Measurements from ENCODE around the gene GALNS.
A peak's percentile ranks its signal among the peaks of the same experiment; 100 is the strongest.
"Not testable (repeated sequence)": the region's sequence is repeated elsewhere in the genome, so short reads cannot be mapped to it uniquely, and the experiment has no call there.

The GALNS gene

DNA sequence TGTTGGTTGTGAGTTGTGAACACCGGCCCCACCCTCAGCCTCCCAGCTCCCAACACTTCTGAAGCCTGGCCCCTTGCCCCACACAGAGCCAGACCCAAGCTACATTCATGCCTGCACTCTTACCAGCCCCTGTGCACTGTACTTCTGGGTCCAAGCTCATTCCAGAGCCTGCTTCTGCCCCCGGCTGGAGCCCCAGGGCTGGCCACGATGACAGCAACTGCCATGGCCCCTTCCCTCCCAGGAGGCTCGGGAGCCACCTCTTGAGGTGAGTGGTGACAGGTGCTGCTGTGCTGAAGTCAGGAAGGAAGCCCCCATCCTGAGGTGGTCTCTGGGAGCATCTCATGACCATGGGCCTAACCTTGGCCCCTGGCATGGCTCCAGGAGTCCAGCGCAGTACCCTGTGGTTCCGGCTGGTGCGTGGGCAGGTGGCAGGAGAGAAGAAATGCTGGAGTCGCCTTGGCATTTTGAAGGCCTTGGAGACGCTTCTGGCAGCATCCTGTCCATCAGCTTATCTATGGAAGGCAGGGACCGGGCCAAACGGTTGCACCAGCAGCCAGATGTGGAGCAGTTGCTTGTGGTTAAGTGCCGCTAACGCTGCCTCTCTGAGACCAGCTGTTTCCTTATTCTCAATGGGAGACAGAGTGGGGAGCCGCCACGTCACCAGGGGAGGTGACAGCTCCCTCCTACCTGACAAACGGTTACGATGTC, 57.0 kb downstream of the GALNS start:
- DNase-seq: no peak

DNA sequence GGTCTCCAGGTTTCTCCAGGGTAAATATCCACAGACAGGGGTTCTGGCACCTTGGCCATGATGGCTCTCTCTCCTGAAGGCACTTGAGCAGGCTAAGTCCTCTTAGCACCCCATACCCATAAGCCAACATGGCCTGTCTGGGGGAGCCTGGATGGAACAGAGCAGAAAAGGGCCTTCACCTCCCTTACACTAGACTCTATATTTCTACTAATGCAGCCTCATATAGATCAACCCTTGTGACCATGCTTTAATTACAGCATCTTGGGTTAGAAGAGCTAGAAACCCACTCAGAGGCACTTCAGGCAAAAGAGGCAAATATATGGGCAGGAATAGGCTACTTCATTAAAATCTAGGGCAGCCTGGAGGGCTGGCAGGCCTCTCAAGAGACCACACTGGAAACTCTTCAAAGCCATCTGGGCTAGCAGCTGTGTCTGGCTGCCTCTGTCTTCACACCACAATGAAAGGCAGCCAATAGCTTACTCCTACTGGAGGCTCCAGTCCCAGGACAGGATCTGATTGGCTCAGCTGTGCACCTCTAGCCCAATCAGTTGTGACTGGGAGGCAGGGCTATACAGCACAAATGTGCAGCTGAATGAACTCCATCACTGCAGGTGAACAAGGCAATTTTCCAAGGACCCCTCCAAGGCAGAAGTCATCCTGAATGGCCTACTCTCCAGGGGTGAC, 57.8 kb downstream of the GALNS start:
- DNase-seq: no peak

DNA sequence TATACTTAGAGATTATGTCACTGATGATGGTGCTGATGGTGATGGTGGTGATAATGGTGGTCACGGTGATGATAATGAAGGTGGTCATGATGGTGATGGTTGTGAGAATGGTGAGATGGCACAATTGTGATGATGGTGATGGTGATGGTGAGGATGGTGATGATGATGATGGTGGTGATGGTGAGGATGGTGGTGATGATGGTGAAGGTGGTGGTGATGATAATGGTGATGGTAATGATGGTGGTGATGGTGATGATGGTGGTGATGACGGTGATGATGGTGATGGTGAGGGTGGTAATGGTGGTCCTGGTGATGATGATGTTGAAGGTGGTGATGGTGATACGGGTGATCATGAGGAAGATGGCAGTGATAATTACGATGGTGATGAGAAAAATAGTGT, 58.7 kb downstream of the GALNS start:
- no peak for DNase-seq

DNA sequence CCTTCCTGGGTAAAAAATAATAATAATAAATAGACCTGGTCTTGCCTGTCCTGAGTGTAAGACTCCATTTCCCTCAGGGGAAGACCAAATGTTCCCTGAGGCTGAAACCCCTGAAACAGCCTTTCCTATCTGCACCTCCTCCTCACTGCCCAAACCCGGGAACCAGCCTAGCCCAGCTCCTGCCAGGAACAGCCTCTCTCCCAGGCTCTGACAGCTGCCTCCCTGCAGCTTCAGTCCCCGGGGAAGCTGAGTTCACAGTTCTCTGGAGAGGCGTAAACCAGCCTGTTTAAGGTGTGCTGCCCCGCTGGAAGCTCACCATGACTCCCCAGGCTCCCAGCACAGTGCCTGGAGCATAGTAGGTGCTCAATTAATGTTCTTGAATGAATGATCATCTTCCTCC, 60.5 kb downstream of the GALNS start:
- no peak for DNase-seq

DNA sequence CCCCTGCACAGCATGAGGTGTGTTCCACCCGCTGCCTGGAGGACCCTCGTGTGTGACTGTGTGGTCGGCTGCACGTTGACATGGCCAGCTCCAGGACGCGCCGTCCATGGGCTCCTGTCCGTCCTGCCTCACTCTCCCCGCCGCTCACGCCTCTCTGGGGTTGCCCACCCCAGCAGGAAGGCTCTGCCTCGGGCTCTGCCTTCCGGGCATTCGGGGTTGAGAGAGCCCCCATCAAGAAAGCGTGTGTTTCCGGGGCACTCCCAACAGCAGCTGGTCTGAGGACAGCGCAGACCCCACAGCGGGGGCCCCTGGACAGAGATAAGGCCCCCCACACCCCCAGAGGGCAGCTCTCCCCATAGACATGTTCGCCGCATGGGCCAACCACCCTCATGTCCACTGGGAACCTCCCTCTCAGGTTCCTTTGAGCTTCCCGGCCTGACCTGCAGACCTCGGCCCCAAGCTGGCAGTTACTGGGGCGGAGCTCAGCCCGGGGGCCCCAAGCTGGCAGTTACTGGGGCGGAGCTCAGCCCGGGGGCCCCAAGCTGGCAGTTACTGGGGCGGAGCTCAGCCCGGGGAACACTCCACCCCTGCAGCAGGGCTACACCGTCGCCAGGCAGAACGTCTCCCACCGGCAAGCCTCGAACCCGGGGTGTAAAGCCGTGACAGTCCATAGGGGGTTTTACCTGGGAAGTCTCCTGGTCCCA, 63.3 kb downstream of the GALNS start:
- no peak for DNase-seq

DNA sequence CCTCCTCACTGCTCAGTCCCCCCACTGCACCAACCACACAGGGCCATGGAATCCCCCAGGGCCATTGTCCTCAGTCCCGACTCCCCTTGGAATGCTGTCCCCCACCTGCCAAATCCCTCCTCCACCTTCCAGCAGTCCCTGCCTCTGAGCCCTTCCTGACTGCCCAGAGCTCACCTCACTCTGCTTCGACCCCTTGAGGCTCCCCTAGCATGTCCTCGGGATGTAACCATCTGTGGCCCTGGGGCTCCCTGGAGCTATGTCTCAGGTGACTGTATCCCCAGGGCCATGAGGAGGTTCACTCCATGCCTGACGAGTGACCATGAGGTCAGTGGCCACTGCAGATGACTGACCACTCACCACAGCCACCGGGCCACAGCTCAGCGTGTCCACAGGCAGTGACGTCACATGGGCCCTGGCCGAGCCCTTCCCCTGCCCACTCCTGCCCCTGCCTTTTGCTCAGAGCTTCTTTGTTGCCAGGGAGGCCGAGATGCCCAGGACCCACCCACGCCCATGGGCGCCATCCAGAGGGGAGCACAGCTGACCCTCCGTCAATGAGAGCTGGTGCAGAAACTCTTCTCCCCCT, 64.0 kb downstream of the GALNS start:
- no peak for DNase-seq

DNA sequence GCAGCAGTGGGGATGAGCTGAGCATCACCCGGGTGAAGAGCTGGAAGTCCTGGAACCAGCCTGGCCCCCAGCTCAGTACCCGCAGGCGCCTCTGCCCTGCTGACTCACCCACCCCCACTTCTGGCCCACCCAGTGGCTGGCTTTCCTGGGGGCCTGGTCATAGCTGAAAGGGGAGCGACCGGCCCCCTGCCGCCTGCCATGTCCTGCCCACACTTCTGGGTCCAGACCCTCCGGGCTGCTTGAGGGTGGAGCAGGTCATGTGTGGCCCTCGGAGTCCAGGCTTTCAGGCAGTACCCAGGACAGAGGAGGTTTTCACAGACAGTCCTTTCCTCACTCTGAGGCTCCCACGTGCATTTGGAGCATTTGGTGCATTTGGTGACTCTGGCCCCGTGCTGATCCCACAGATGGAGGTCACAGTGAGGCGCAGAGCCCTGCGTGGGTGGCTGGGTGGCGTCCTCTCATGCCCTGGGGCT, 64.6 kb downstream of the GALNS start:
- DNase-seq: no peak

DNA sequence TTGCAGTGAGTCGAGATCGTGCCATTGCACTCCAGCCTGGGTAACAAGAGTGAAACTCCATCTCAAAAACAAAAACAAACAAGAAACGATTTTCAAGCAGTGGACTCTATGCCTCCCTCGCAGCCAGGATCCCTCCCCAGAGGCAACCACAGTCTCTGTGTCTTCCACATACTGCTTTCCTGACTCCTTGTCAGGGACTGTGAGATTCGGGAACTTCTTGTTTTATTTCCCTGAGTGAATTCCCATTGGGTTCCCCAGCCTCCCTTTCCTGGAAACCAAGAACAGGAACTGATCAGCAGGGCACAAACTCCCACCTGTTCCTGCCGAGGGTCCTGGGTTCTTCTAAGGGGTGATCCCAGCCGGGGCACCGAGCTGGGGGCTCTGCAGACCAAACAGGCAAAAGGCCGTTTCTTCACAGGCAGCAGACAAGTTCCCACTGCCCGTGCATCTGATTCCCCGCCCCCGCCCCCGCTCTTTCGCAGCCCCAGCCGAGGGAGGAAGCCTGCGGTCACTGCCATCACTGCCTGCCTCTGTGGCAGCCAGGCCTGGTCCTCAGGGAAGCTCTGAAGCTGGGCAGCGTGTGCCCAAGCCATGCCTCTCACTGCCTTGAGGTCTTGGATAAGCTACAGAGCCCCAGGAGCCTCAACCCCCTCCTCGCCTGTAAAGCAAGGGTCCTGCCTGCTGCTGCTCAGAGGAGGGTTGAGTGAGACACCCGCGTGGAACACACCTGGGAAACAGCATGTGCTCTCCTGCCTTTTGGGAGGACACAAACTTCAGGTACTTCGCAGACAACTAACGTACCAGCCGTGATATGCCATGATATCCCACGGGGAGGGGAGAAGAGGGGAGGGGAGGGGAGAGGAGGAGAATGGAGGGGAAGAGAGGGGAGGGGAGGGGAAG, 66.2 kb downstream of the GALNS start:
- DNase-seq: peak; percentile 60

DNA sequence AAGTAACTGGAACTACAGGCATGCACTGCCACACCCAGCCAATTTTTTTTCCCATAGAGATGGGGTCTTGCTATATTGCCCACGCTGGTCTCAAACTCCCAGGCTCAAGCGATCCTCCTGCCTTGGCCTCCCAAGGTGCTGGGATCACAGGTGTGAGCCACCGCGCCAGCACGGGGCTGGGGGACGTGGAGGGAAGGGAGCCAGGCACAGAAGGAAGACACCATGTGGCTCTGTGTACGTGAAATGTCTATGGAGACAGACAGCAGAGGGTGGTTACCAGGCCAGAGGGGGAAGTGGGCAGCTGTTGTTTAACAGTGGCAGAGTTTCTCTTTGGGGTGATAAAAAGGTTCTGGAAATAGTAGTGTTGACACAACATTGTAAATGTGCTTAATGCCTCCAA, 67.2 kb downstream of the GALNS start:
- no peak for DNase-seq

DNA sequence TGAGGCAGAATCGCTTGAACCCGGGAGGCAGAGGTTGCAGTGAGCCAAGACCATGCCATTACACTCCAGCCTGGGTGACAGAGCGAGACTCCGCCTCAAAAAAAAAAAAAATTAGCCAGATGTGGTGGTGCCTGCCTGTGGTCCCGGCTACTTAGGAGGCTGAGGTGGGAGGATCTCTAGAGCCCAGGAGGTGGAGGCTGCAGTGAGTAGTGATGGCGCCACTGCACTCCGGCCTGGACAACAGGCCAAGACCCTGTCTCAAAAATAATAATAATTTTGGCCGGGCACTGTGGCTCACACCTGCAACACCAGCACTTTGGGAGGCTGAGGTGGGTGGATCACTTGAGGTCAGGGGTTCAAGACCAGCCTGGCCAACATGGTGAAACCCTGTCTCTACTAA, 68.0 kb downstream of the GALNS start:
- DNase-seq: not testable (repeated sequence)

DNA sequence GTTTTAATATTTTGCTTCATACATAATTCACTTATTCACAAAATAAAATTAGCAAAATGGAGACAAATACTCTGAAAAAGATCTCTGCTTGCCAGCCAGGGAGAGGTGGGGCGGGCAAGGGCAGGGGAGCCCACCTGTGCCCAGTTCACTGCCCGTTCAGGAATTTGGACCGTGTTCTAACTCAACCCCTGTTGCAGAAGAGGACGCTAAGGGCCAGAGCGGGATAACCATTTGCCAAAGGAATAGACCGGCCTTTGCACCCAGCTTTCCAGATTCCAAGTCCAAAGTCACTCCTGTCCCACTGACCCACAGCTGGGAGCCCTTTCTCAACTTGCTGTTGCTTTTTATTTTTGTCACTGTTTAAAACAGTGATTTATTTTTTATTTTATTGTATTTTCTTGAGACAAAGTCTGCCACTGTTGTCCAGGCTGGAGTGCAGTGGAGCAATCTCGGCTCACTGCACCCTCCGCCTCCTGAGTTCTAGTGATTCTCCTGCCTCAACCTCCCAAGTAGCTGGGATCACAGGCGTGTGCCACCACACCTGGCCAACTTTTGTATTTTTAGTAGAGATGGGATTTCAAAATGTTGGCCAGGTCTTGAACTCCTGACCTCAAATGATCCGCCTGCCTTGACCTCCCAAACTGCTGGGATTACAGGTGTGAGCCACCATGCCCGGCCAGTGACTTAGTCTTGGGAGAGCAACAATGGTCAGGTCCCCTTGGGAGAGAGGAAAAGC, 69.0 kb downstream of the GALNS start:
- DNase-seq: no peak

DNA sequence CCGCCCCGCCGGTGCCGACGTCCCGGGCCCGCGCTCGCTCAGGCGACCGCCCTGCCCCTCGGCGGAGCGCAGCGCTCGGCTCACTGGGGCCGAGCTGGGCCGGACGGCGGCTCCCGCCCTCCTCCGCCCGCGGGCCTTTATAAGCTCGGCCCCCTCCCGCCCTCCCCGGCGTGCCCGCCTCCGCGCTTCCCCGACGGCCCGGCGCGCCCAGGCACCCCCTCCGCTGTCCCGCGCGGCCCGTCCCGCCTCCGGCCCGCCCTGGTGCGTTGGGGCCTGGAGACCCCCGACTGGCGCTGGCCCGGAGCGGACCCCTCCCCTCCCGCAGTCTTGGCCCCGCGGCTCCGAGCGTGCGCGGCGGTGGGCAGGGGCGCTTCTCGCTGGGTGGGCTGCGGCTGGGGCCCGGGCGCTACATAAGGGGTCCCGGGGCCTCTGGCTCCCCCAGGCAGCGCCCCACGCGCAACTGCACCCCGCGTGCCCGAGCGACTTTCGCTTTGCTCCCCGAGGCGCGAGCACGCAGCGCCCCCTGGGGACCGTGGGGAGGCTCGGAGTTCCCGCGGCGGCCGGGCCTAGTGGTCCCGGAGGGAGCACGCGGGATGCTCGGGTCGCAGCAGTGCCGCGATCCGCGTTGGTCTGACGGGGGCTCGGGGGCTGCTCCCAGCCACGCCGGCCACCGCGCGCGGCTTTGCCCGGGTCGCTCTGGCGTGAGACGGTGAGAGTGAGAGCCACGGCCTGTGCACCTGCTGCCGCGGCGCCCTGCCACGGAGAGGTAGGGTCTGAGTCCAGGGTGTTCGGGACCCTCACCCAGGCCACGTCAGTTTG, 71.4 kb downstream of the GALNS start, which contains the start of gene PIEZO1:
TSS of gene PIEZO1 (minus strand) at position 115 of the 819 bp plus-strand sequence. CDS start 256 bp downstream, outside the sequence.
- peak; percentile 86 for DNase-seq

DNA sequence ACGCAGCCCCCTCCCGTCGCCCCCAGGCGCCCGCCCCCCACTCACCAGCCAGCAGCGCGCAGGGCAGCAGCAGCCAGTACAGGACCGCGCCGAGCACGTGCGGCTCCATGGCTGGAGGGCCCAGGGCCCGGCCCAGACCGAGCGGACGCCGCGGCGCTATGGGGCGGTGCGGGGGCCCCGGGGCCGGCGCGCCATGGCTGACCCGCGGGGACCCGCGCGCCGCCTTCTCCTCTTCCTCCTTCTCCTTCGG, 72.0 kb downstream of the GALNS start:
- DNase-seq: no peak

DNA sequence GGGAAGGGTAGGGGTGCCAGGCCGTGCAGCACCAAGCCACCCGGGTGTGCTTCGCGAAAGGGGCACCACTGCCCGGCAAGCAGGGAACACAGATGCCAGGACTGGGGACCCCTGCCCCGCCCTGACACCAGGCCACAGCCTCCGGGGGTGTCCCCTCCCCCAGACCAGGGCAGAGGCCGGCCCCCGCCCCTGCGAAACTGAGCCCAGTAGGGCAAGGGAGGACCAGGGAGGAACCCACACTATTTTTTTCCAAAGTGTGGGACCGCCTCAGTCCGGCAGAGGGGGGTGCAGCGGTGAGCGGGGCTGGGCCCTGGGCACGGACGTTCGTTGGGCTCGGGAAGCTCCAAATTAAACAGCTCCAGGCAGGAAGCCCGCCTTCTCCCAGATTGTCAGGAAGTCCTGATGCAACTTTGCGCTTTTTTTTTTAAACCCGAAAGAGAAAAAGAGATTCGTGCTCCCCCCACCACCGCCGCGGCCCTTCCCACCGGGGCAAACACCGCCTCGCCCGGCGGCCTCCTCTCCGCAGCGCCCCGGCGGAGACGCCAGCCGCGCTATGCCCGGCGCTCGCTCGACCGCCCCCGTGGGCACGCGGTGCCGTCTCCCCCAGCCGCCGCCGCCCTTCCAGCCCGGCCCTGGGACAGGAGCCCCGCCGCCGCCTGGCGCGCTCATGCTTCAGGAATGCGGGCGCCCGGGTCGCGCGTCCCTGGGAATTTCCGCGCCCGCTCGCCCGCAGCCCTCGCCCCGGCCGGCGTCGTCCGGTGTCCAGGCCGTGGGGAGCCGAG, 72.5 kb downstream of the GALNS start:
- DNase-seq: peak; percentile 41

DNA sequence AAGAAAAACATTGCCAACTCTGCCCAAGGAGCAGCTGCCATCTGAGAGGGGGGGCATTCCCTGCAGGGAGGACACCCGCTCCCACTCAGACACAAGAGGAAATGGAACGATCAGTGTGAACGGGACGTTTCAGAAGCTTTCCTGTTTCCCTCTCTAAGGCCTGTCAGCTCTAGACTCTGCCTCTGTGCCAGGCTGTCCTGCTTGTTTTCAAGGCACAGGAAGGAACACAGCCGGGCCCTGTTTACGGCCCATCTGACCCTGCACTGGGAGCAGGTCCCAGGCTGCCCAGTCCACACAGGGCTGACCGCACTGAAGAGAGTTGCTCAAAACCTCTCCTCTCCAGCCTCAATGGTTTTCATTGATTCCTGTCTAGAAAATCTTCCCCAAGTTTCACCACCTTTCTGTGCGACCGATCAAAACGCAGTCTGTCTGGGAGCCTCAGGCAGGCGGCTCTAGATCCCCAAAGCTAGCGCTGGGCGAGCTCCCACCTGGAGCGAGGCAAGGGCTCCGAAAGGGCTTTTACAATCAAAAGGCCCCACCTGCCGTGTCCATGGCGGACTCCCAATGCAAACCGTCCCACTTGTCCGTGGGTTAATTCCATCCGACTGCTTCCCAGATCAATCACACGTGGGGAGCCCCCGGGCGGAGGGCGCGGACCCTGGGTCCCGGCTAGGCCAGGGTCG, 73.2 kb downstream of the GALNS start:
- no peak for DNase-seq

DNA sequence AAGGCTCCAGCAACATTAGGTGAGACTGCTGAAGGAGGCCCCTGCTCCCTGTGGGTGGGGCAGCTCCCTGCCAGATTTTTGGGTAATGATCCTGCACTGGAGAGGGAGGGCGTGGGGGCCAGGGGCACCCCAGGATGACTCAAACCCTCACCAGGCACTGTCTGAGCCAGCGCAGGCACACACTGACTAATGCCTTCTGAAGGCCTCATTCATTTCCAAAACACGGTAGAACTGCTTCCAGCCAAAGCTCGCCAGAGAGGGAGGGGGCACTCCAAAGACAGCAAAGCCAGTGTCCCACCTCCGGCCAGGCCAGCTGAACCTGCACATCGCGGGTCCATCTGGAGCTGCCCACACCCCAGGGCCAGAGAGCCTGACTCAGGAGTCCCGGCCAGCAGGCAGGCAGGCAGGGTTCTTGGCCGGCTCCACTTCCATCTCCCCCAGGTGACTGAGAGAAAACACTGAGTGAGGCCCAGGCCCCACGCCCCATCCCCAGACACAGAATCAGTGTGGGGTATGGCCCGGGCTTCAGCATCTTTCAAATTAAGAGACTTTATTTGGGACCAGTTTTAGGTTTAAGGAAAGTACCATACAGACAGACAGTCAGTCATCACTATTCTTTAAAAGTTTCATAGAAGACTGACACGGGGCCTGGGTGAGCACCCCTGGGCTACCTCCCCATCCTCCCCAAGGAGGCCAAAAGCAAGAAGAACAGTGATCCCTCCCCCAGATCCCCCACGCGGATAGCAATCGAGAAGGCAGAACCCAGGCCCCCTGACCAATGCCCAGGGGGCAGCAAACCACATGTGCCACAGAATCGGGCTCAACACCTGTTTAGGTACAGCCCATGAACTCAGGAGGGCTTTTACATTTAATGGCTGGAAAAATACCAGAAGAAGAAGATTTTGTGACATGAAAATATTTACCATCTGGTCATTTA, 74.0 kb downstream of the GALNS start:
- DNase-seq: peak; percentile 41

DNA sequence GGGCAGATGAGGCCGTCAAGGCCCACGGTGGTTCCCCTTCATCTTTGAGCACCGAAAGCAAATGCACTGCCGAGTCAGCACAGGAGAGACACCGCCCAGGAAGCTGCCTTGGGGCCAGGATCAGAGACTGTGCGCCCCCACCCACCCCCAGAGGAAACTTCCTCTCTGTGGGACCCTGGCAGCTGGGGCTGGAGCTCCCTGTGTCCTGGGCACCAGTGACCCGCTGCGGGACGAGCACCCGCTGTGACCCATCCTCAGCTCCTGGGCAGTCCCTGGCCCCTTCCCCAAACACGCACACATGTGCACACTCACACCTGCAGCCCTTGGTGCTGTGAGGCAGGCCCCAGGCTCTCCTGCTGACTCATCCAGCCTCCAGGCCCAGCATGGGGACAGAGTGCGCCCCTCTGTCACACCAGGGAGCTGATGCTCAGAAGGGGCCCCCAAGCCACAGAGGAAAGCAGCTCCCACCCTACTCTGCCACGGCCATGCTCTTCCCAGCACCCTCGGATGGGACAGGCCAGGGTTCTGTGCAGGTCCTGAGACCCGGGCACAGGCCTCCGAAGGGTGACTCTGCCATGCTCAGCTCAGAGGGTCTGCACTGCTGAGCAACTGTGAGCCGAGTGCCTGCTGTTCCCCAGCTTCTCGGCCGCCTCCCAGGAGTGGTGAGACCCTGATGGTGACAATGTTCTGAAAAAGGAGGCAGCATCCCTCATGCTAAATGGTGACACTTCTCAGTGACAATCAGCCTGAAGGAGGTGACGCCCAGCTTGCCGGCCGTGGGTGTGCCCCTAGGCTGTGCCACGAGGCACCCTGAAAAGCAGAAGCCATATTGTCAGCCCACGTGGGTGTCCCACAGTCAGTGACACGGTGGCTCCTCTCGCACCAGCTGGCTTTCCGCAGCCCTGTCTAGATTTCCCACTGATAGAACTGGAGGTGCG, 75.3 kb downstream of the GALNS start:
- DNase-seq: peak; percentile 55
